Activated naive CD8-positive, alpha-beta T cell treated with anti-CD3 and anti-CD28 coated beads, Interleukin-2, amount 50 U/mL, for 16 hours (primary cell): ENCODE results near the gene LRCH2.
"Not testable (repeated sequence)": the region's sequence is repeated elsewhere in the genome, so short reads cannot be mapped to it uniquely, and the experiment has no call there.

Experiments
- DNase-seq: peaks from one replicate; pipeline ENCODE4 v3.0.0-alpha.2; 2020; ENCODE audit warnings: low read depth, low spot score

LRCH2 gene

GRCh38 chrX:115233497-115234455 is at the start of gene LRCH2:
LRCH2 (minus strand) TSS chrX:115234096; CDS start chrX:115234041, 55 bp downstream.
- no peak for DNase-seq

- no peak for DNase-seq
These were observed 35.3 kb upstream of the LRCH2 start for GRCh38 chrX:115269051-115269683.

GRCh38 chrX:115268421-115268820 is 34.5 kb upstream of the LRCH2 start:
- no peak for DNase-seq

- no peak for DNase-seq
These were observed 32.4 kb upstream of the LRCH2 start for GRCh38 chrX:115266300-115266699.

GRCh38 chrX:115264009-115264408 is 30.1 kb upstream of the LRCH2 start:
- DNase-seq: no peak

GRCh38 chrX:115261148-115261547 is 27.3 kb upstream of the LRCH2 start:
- DNase-seq: no peak

- no peak for DNase-seq
These were observed 26.4 kb upstream of the LRCH2 start for GRCh38 chrX:115260330-115260729.

GRCh38 chrX:115259238-115259875 is 25.5 kb upstream of the LRCH2 start:
- no peak for DNase-seq

GRCh38 chrX:115257711-115258110 is 23.8 kb upstream of the LRCH2 start:
- DNase-seq: no peak

- DNase-seq: no peak
These were observed 21.1 kb upstream of the LRCH2 start for GRCh38 chrX:115255003-115255402.

- no peak for DNase-seq
These were observed 17.8 kb upstream of the LRCH2 start for GRCh38 chrX:115251458-115252233.

- no peak for DNase-seq
These were observed 3.2 kb upstream of the LRCH2 start for GRCh38 chrX:115237056-115237455.

- no peak for DNase-seq
These were observed 2.7 kb upstream of the LRCH2 start for GRCh38 chrX:115236560-115236959.

- DNase-seq: no peak
These were observed 565 bp upstream of the LRCH2 start for GRCh38 chrX:115234461-115234860.

GRCh38 chrX:115232933-115233496 is 881 bp downstream of the LRCH2 start:
- DNase-seq: no peak

- DNase-seq: no peak
These were observed 4.4 kb downstream of the LRCH2 start for GRCh38 chrX:115229337-115230003.

GRCh38 chrX:115226929-115227328 is 7.0 kb downstream of the LRCH2 start:
- DNase-seq: no peak

GRCh38 chrX:115217346-115217745 is 16.6 kb downstream of the LRCH2 start:
- not testable (repeated sequence) for DNase-seq

- no peak for DNase-seq
These were observed 19.3 kb downstream of the LRCH2 start for GRCh38 chrX:115214605-115215004.

- DNase-seq: no peak
These were observed 19.7 kb downstream of the LRCH2 start for GRCh38 chrX:115214151-115214550.

GRCh38 chrX:115209547-115209946 is 24.3 kb downstream of the LRCH2 start:
- DNase-seq: not testable (repeated sequence)
